ENCODE results near the gene CERS6. TPM values are rescaled to one million over a fixed set of nuclear protein-coding genes. Genes with fewer than 3 reads are reported as not detected.

The CERS6 gene
- total RNA-seq, 4 donors from 2014 or later: 17.6 to 31.1 (median 24.1) TPM

- DNase-seq: no peak
- no peak for TF ChIP-seq CTCF (IDR thresholded peaks at IDR 0.05)
- TF ChIP-seq POLR2A (IDR thresholded peaks at IDR 0.05): no peak
- intact Hi-C loops (cut with DNase I): no loop called here
- no peaks in the 10 kb centered on the region for H3K36me3 ChIP-seq
- H3K9me3 ChIP-seq: no peaks in the 10 kb centered on the region
- H3K4me3 ChIP-seq: no peak overlapping the region
- peaks cover 5 to 37% (median 14%) of the 10 kb centered on the region in 3 donors for H3K4me1 ChIP-seq
- H3K27me3 ChIP-seq: no peaks in the 10 kb centered on the region
- peak overlapping the region; percentile 0 to 60 (median 42) for H3K27ac ChIP-seq
- WGBS, 2 donors: 21 to 57% methylated on average over 2 of the region's 2 CpGs
Measured at GRCh38 chr2:168639018-168639417, 182.9 kb downstream of the CERS6 start.

DNA sequence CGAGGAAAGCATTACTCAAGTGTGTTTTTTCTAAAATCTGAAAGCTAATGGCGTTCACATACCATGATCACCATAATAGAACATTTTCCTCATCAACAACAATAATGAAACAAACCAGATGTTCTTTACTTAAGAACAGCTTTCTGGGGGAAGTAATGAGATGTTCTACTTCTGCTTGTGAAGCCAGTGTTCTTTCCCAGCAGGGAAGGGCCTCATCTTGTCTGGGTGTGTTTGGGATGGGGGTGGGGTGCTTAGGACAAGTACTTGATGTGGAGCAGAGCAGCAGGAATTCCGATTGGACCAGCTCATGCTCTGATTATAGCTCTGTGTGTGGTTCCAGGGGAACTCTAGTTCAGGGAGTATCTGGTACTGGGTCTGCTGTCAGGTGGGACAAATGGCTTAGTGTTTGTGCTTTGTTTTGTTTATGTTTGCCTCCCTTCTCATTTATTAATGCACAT, 183.4 kb downstream of the CERS6 start:
- no peak for DNase-seq
- Histone ChIP-seq H3K4me3 (no peak overlapping the region), H3K27me3 (no peaks in the 10 kb centered on the region), H3K36me3 (no peaks in the 10 kb centered on the region), H3K9me3 (no peaks in the 10 kb centered on the region), H3K4me1 (peaks cover 5 to 33% (median 14%) of the 10 kb centered on the region in 3 donors), H3K27ac (peak overlapping the region; percentile 0 to 60 (median 45))
- intact Hi-C loops (cut with DNase I): no loop called here
- TF ChIP-seq CTCF (IDR thresholded peaks at IDR 0.05) (no peak), POLR2A (IDR thresholded peaks at IDR 0.05) (no peak)
- WGBS, 2 donors: 61 to 72% methylated on average over 3 of the region's 3 CpGs

DNA sequence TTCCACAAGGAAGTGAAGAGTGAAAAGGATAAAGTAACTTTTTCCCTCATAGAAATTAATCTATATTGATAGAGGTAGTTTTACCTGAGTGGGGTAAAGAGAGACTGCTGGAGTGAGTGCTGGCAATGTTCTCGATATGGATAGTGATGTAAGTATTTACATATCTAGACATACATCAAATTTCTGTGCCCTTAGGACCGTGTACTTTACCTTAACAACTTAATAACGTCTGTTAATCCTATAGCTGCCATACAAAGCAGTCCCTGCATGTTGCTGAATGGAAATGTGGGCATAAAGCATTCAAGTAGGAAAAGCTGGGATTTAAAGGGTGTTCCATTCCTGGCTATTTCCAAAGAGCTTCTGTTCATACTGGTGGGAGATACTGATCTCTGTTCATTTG, 184.0 kb downstream of the CERS6 start:
- TF ChIP-seq POLR2A (IDR thresholded peaks at IDR 0.05) (no peak), CTCF (IDR thresholded peaks at IDR 0.05) (no peak)

DNA sequence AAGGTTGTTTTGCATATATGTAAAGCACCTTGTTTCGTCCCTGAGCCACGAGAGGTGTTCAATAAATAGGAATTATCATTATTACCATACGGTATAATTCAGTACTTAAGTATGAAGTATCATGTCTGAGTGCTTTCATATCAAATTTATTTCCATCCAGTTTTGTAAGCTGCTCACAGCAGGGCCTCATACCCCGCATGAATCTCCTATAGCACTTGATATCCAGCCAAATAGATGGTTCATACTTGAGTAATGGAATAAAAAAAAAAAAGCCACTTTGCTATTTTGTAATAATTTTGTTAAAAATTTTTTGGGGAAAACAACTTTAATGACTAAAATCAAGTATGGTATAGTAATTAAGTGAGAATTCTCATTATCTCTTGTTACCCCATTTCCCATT, 185.6 kb downstream of the CERS6 start:
- TF ChIP-seq CTCF (IDR thresholded peaks at IDR 0.05) (no peak), POLR2A (IDR thresholded peaks at IDR 0.05) (no peak)
- H3K4me1 ChIP-seq: peaks cover 5 to 21% (median 10%) of the 10 kb centered on the region in 3 donors
- H3K27me3 ChIP-seq: no peaks in the 10 kb centered on the region
- no peak overlapping the region for H3K4me3 ChIP-seq
- no peaks in the 10 kb centered on the region for H3K36me3 ChIP-seq
- intact Hi-C loops (cut with DNase I): no loop called here
- DNase-seq: no peak
- 89 to 97% methylated on average over 4 of the region's 4 CpGs for WGBS, 2 donors
- no peaks in the 10 kb centered on the region for H3K9me3 ChIP-seq
- no peak overlapping the region for H3K27ac ChIP-seq

More for the DNA sequence above, 184.0 kb downstream of the CERS6 start:
- H3K27me3 ChIP-seq: no peaks in the 10 kb centered on the region
- no peaks in the 10 kb centered on the region for H3K36me3 ChIP-seq
- intact Hi-C loops (cut with DNase I): no loop called here
- H3K9me3 ChIP-seq: no peaks in the 10 kb centered on the region
- no peak for DNase-seq
- peaks cover 5 to 27% (median 14%) of the 10 kb centered on the region in 3 donors for H3K4me1 ChIP-seq
- 55 to 68% methylated on average over 3 of the region's 3 CpGs for WGBS, 2 donors
- no peak overlapping the region for H3K4me3 ChIP-seq
- H3K27ac ChIP-seq: peak overlapping the region in 3 of 4 donors; percentile 36 to 60 (median 54)

- H3K4me1 ChIP-seq: peaks cover 5 to 21% (median 10%) of the 10 kb centered on the region in 3 donors
- no peaks in the 10 kb centered on the region for H3K36me3 ChIP-seq
- no peak overlapping the region for H3K27ac ChIP-seq
- TF ChIP-seq CTCF (IDR thresholded peaks at IDR 0.05) (no peak), POLR2A (IDR thresholded peaks at IDR 0.05) (no peak)
- WGBS, 2 donors: 70 to 92% methylated on average over 6 of the region's 6 CpGs
- H3K27me3 ChIP-seq: no peaks in the 10 kb centered on the region
- no peaks in the 10 kb centered on the region for H3K9me3 ChIP-seq
- no peak overlapping the region for H3K4me3 ChIP-seq
- no peak for DNase-seq
- intact Hi-C loops (cut with DNase I): no loop called here
Measured at GRCh38 chr2:168642873-168643272, 186.8 kb downstream of the CERS6 start.

Data from esophagus squamous epithelium (tissue), 5 donors.